HTERT RPE-1 (cell line): ENCODE results near the gene GPR18.
"Not testable (repeated sequence)": the region's sequence is repeated elsewhere in the genome, so short reads cannot be mapped to it uniquely, and the experiment has no call there.

Experiments
- in situ Hi-C: fragments of 300-500 bp; cut with MboI; formaldehyde crosslinking; loops from 4 replicates; pipeline ENCODE4 v1.14.3; 2020; ENCODE audit warnings: low sequenced_read_pairs

The GPR18 gene

DNA sequence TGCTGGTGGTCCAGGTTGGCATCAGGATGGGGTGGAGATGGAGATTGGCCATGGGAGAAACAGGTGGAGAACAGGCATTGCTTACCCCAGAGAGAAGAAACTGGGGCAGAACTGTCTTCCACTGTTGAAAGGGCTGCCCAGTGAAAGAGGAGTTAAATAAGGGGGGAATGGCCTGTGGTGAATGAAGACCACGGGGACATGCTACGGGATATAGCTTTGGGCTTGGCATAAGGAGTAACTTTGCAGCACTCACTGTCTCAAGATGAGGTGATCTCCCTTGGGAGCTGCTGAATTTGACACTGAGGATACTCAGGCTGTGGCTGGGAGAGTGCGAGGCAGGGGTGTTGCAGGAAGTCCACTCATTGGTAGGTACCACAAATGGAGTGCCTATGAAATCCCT, 10.6 kb upstream of the GPR18 start:
- in situ Hi-C loops = no loop called here

DNA sequence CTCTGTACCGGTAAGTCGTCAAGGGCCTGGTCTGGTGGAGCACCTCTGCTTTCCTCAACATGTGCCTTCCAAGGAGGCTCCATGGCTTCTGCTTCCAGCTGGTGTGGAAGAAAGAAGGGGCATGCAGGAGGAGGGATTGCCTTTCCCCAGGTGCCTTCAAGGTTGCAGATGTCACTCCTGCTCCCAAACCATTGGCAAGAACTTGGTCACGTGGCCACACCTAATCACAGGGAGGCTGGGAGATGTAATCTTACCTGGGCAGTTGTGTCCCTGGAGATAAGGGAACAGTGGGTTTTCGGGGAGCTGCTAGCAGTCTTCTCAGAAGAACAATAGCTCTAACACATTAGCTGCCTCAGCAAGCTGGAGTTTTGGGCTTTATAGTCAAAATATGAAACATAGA, 9.7 kb upstream of the GPR18 start:
- in situ Hi-C loops = no loop called here

DNA sequence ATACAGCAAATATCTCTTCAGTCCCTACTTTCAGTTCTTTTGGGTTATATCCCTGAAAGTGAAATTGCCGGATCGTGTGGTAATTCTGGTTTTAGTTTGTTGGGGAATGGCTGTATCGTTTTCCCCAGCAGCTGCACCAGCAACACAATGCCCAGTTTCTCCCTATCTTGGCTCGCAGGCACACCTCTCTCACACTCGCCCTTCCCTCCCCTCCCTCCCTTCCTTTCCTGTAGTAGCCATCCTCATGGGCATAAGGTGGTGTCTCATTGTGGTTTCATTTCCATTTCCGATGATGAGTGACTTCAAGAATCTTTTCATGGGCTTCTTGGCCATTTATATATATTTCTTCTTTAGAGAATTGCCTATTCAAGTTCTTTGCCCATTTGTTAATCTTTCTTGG, 8.6 kb upstream of the GPR18 start:
- in situ Hi-C loops = no loop called here

GRCh38 chr13:99265821-99266426, 7.7 kb upstream of the GPR18 start:
- in situ Hi-C loops = no loop called here

- in situ Hi-C loops = no loop called here
Observed at GRCh38 chr13:99265162-99265800, 7.1 kb upstream of the GPR18 start.

GRCh38 chr13:99264051-99264450, 5.9 kb upstream of the GPR18 start:
- in situ Hi-C loops = no loop called here

DNA sequence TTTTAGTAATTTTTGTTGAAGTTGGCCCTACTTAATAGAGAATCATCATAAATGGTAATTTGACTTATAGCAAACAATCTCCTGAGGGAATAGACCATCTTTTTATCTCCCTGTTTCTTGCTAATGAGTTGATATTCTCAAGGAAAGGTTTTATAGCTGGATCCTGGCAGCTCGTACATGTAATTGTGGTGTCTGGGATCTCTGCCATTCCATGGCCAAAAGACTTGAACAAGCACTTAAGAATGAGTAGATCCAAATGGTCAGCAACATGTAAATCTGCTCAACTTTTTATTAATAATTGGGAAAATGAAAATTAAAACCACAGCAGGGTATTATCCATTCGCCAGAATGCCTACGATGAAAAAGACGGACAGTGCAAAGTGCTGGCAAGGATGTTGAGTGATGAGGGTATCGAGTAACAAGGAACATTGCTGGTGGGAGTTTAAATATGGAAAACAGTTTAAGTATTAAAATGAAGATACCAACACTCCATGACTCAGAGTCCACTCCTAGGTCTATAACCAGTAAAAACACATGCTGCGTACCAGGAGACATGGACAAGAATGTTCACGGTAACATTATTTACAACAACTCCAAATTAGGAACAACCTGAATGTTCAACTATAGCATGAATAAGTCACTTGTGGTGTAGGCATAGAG, 5.1 kb upstream of the GPR18 start:
- in situ Hi-C loops = no loop called here

DNA sequence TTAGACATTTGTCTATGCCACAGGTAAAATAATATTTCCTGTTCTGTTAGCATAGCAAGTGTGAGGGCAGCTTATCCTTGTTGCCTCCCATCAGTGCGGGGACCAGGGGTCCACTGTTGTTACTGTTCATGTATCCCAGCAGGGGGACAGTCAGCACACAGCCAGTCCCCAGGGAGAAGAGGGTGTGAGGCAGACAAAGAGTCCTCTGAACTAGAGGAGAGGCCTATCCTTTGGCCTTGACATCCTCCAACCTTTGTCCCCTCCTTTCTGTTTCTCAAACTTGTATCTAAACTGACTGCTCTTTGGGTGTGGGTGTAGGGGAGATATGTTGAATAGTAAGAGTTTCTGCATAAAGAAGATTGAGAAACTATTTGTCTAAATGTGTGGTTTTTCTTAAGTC, 2.9 kb upstream of the GPR18 start:
- in situ Hi-C loops = no loop called here

- in situ Hi-C loops = no loop called here
Observed at GRCh38 chr13:99260216-99260615, 2.0 kb upstream of the GPR18 start.

GRCh38 chr13:99258946-99259345, 767 bp upstream of the GPR18 start:
- in situ Hi-C loops = no loop called here

GRCh38 chr13:99257291-99257690, 888 bp downstream of the GPR18 start:
- in situ Hi-C loops = no loop called here

DNA sequence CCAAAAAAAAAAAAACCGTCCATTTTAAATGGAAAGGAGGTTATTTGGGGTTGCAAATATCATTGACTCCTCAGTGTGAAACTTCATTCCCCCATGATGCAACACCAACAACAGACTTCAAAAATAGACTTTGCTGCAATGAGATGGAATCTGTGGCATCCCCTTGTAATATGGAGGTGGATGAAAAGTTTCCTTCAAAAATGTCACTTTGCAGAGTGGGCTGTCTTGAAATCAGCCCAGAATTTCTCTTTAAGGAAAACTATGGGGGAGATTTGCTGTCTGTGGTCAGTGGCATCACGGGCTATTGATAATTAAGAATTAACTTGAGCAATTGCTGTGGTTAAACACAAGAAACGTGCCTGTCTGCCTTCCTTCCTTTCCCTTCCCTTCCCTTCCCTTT, 1.5 kb downstream of the GPR18 start:
- in situ Hi-C loops = no loop called here

DNA sequence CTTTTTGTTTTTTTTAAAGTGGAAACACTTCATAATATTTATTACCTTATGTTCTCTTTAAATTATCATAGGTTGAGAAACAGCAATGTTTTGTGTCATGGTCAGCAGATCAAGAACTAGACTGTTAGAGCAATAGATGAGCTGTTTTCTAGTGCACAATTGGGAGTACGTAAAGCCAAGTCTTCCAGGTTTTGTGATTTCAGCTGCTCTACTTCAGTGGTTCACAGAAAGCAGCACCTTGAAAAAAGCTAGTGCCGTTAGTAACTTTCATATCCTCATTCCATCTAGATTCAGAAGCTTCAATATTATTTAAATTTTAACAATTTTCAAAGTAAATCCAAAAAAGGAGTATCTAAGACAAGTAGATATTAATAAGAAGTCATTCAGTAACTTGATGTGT, 1.9 kb downstream of the GPR18 start:
- in situ Hi-C loops = no loop called here

DNA sequence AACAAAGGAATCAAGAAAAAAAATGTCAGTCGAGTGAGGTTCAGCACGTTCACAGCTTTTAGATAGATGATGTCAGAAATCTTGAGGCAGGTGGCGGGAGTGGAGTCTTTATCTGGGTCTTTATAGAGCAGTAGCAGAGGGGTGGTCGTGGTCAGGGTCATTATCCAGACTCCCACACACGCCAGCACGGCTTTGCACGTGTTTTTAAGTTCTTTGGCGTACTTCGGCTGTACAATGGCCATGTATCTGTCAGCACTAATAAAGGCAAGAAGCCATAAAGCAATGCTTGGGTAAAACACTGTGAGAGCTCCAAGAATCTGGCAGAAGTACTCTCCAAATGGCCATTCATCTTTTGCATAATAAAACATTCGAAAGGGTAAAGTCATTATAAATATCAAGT, 2.9 kb downstream of the GPR18 start:
- in situ Hi-C loops = no loop called here

- in situ Hi-C loops = no loop called here
Observed at GRCh38 chr13:99254830-99255229, 3.3 kb downstream of the GPR18 start.

GRCh38 chr13:99251921-99252320, 6.3 kb downstream of the GPR18 start:
- in situ Hi-C loops = no loop called here

DNA sequence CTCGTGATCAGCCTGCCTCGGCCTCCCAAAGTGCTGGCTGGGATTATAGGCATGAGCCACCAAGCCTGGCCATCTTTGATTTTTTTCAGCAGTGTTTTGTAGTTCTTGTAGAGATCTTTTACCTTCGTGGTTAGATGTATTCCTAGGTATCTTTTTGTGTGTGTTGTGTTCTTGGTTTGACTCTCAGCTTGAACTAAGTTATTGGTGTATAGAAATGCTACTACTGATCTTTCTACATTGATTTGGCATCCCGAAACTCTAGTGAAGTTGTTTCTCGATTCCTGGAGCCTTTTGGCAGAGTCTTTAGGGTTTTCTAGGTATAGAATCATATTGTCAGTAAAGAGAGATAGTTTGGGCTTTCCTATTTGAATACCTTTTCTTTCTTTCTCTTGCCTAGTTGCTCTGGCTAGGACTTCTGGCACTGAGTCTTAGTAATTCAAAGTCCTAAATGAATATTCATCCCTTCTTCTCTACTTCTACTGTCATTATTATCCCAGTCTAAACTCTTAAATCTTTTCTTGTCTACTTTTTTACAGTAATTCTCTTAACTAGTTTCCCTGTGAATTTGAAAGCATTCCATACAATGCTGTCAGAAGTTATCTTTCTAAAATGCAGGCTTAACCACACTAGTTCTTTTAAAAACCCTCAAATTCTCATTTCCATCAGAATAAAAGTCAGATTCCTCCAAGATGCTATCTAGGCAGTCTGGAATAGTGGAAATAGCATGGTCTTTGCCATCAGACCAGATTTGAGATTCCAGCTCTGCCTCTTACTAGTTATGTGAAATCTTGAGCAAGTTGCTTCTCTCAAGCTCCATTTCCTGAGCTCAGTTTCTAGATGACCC, 7.0 kb downstream of the GPR18 start:
- in situ Hi-C loops = no loop called here

DNA sequence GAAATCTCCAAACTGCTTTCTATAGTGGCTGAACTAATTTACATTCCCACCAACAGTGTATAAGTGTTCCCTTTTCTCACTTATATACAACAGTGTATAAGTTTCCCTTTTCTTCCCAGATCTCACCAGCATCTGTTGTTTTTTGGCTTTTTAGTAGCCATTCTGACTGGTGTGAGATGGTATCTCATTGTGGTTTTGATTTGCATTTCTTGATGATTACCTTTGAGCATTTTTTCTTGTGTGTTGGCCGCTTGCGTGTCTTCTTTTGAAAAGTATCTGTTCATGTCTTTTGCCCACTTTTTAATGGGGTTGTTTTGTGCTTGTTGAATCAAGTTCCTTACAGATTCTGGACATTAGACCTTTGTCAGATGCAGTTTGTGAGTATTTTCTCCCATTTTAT, 8.6 kb downstream of the GPR18 start:
- in situ Hi-C loops = not testable (repeated sequence)

- in situ Hi-C loops = not testable (repeated sequence)
Observed at GRCh38 chr13:99249178-99249577, 9.0 kb downstream of the GPR18 start.

GRCh38 chr13:99246100-99246499, 12.1 kb downstream of the GPR18 start:
- in situ Hi-C loops = no loop called here

DNA sequence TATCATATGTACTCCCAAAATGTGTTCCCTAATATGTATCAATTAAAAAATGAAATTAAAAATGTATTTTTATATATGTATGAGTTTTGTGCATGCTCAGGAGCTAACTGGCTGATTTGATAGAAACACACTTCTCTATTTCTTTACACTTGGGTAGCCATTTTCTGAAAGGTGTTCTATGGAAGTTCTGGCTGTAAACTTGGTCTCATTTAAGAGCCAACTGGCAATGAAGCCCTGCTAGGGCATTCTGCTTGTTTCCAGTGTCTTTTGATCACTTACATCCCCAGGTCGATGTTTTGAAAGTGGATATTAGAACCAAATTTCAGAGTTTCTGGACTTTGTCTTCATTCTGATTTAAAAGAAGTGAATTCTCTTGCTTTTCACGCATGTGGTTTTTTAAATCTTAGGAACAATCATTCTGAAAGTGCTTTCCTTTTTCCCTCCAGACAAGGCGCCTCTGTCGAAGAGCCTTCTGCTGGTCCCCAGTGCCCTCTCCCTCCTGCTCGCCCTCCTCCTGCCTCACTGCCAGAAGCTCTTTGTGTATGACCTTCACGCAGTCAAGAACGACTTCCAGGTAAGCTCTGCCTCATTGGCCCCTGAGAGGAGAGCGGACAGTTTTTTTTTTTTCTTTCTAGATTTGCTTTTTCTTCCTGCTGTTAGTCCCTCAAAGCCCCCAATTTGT, 20.1 kb downstream of the GPR18 start:
- in situ Hi-C loops = no loop called here
